ENCODE measurements around the gene LRRC7.

GRCh38 chr1:69520326-69520725 is 47.4 kb upstream of the LRRC7 start:
- TF ChIP-seq CTCF (IDR thresholded peaks at IDR 0.05): no peak
- TF ChIP-seq POLR2A (IDR thresholded peaks at IDR 0.05): no peak
